Fibroblast of mammary gland (primary cell): Measurements from ENCODE around the gene GABRA4.

ENCODE experiments used
- DNase-seq: peaks from one replicate; pipeline ENCODE4 v3.0.0-alpha.2; 2010; ENCODE audit warnings: low read depth
- H3K4me3 ChIP-seq: 2 replicates; pipeline ENCODE4 v1.5.1; 2011; ENCODE audit warnings: low read depth, mild to moderate bottlenecking, low read length, moderate library complexity; ENCODE audit not compliant: control insufficient read depth
- TF ChIP-seq, protein P1 (sequence below): conservative IDR thresholded peaks from 2 replicates; pipeline ENCODE4 v1.5.1; 2011; ENCODE audit warnings: low read depth, low read length, inconsistent platforms; ENCODE audit not compliant: control insufficient read depth, insufficient read depth

GABRA4 gene

DNA sequence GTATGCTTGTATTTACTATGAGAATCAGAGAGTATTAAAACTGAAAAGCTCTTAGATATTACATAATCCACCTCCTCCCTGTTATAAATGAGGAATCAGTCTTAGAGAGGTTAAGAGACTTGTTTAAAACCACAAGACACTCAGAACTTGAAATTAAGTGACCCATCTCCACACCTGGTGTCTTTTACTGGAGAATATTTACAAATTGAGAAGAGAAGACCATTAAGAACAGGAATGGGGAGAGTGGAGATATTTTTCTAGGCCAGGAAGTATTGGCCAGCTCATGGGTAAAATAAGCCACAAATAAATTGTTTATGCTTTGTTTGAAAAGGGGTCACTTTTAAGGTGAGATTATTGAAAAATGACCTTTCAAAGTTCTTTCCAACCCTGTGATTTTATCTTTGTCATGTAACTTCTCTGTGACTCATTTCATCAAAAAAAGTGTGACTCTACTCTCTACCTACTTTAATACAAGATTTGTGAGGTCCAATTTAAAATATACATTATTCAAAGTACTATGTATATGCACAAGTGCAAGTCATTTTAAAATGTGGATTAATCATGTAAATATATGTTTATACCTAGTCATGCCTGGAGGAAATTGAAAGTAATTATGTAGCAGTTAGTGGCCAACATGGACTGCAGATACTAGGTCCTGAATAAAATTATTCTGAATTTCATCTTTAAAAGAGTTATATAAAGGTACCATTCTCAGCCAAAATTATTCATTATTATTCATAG is 68.4 kb downstream of the GABRA4 start:
- no peak overlapping the region for H3K4me3 ChIP-seq
- TF ChIP-seq, protein P1, sequence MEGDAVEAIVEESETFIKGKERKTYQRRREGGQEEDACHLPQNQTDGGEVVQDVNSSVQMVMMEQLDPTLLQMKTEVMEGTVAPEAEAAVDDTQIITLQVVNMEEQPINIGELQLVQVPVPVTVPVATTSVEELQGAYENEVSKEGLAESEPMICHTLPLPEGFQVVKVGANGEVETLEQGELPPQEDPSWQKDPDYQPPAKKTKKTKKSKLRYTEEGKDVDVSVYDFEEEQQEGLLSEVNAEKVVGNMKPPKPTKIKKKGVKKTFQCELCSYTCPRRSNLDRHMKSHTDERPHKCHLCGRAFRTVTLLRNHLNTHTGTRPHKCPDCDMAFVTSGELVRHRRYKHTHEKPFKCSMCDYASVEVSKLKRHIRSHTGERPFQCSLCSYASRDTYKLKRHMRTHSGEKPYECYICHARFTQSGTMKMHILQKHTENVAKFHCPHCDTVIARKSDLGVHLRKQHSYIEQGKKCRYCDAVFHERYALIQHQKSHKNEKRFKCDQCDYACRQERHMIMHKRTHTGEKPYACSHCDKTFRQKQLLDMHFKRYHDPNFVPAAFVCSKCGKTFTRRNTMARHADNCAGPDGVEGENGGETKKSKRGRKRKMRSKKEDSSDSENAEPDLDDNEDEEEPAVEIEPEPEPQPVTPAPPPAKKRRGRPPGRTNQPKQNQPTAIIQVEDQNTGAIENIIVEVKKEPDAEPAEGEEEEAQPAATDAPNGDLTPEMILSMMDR: no peak
- no peak for DNase-seq

DNA sequence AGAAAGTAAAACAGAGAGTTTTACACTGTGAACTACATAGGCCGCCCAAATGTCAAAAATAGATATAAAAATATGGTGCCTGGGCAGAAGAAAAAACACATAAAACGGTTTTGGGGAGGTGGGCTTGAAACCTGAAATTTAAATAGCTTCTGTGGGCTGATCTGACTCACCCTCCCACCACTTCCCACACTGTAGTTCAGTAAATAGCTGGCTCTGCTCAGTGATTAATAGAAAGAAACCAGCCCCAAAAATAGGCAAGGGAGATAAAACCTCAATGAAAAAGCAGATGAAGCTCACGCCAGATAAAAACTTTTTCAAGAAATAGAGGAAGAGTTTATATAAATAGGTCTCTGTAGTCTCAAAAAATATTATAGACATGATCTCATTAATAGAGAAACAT is 71.2 kb downstream of the GABRA4 start:
- DNase-seq: no peak
- TF ChIP-seq, protein P1: no peak
- no peak overlapping the region for H3K4me3 ChIP-seq

DNA sequence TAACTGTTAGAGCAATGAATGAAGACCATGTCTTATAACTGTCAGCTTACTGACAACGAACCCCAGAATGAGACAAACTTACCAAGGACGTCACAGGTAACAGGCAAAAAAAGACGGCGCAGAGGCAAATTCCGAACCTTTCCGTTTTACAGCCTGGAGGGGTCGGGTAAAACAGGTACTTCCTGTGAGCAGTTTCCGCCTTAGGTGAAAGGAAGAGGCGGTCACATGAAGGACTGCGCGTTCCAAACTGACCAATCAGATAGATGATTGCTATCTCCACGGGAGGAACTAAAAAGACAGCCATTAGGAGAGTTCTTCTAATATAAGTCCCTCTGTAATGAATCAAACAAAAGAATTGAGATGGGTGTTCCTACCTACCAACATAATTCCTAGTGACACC is 84.3 kb downstream of the GABRA4 start, which contains the start of gene COX7B2:
Gene COX7B2 (minus strand): TSS at position 168 of the 400 bp plus-strand sequence. CDS start 174,053 bp downstream, outside the sequence.
- TF ChIP-seq, protein P1: no peak
- no peak within 1 kb of the TSS for H3K4me3 ChIP-seq
- no peak for DNase-seq

DNA sequence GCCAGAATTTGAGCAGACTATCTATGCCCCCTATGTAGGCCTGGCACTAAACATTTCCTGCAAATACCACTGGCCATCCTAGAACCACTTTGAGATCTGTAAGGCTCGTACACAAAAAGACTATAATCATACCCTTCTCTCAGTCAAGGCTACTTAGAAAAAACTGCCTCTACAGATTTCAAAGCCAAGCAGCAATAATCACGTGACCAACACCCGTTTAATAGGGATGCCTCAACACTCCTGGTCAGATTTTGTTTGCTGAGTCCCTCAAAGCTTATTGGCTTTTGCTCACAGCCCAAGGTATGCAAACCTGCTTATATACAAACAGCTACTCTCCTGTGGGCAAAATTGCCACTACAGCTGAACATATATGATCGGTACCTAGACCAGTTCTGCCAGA is 85.2 kb downstream of the GABRA4 start:
- TF ChIP-seq, protein P1: no peak
- no peak overlapping the region for H3K4me3 ChIP-seq
- DNase-seq: no peak

DNA sequence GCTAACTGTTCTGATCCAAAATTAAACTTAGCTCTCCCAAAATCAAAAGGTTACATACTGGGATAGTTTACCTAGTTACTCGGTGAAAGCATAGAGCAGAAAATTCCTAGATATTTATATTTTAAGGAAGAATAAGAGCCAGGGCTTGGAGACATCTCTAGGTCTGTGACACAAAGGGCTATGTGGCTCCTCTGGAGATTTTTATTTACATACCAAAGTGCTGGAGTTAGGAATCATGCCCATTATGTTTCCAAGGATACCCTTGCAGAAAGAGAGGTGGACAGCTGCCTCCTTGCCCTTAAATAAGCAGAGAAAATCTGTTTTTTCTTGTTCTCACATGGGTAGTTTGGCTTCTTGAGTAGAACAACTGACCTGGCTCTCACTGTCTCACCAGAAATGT is 93.3 kb downstream of the GABRA4 start:
- TF ChIP-seq, protein P1: no peak
- DNase-seq: no peak
- H3K4me3 ChIP-seq: no peak overlapping the region

DNA sequence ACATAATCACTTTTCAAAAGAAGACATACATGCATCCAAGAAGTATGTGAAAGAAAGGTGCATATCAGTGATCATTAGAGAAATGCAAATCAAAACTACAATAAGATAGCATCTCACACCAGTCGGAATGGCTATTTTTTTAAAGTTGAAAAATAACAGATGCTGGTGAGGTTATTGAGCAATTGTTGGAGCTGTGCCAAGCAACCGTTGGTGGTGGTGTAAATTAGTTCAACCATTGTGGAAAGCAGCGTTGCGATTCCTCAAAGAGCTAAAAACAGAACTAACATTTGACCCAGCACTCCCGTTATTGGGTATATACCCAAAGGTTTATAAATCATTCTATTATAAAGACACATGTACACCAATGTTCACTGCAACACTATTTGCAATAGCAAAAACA is 98.6 kb downstream of the GABRA4 start:
- DNase-seq: no peak
- TF ChIP-seq, protein P1: no peak
- H3K4me3 ChIP-seq: no peak overlapping the region
